SK-N-SH (cell line): Measurements from ENCODE around the gene GNG4.

ENCODE experiments used
- CHD2 ChIP-seq: fragments of 150-350 bp; IDR thresholded peaks from 2 replicates; pipeline ENCODE4 v1.6.1; 2018; ENCODE audit warnings: low read length; ENCODE audit not compliant: partially characterized antibody
- EP300 ChIP-seq, 2 experiments: IDR thresholded peaks; 2 replicates each; pipeline versions ENCODE4 v1.4.0 to v1.6.1; 2012; ENCODE audit warnings: borderline replicate concordance in 1 of 2, low read depth in 1 of 2, low read length in 1 of 2
- EZH2phosphoT487 ChIP-seq: fragments of 200-600 bp; sonication (generic); IDR thresholded peaks from 2 replicates; pipeline ENCODE4 v1.6.1; 2017; ENCODE audit warnings: low read depth, mixed run types, mild to moderate bottlenecking, antibody characterized with exemption, moderate library complexity, borderline replicate concordance
- GATA2 ChIP-seq: sonication (generic); formaldehyde crosslinking; IDR thresholded peaks from 2 replicates; pipeline ENCODE4 v1.5.0; 2020; ENCODE audit warnings: mild to moderate bottlenecking, missing genetic modification reagents
- JUND ChIP-seq: IDR thresholded peaks from 2 replicates; pipeline ENCODE4 v1.4.0; 2012
- NFIC ChIP-seq: IDR thresholded peaks from 2 replicates; pipeline ENCODE4 v1.4.0; 2012; ENCODE audit warnings: borderline replicate concordance
- POLR2AphosphoS5 ChIP-seq: IDR thresholded peaks from 2 replicates; pipeline ENCODE4 v1.6.1; 2012; ENCODE audit warnings: low read depth, low read length
- RAD21 ChIP-seq: IDR thresholded peaks from 2 replicates; pipeline ENCODE4 v1.6.1; 2012; ENCODE audit warnings: mild to moderate bottlenecking, low read length
- REST ChIP-seq: IDR thresholded peaks from 2 replicates; pipeline ENCODE4 v1.6.1; 2012; ENCODE audit warnings: mild to moderate bottlenecking, low read depth, low read length, moderate library complexity
- SIN3A ChIP-seq: IDR thresholded peaks from 2 replicates; pipeline ENCODE4 v1.6.1; 2012; ENCODE audit warnings: low read depth, mild to moderate bottlenecking, low read length, moderate library complexity, borderline replicate concordance
- SMC3 ChIP-seq: IDR thresholded peaks from 2 replicates; pipeline ENCODE4 v1.6.1; 2012; ENCODE audit warnings: low read depth, low read length, improper control_type of control experiment
- USF2 ChIP-seq: fragments of 150-350 bp; IDR thresholded peaks from 2 replicates; pipeline ENCODE4 v1.6.1; 2017; ENCODE audit warnings: antibody characterized with exemption, low read length, low read depth, borderline replicate concordance
- TF ChIP-seq, protein P1 (sequence below): fragments of 200-600 bp; sonication (generic); IDR thresholded peaks from 2 replicates; pipeline ENCODE4 v1.6.1; 2017; ENCODE audit warnings: antibody characterized with exemption, mild to moderate bottlenecking, moderate library complexity

GRCh38 chr1:235671992-235672391 is 22.4 kb upstream of the GNG4 start:
- no peak for TF ChIP-seq SMC3
- TF ChIP-seq POLR2AphosphoS5: no peak
- TF ChIP-seq SIN3A: no peak
- no peak for TF ChIP-seq JUND
- no peak for TF ChIP-seq NFIC
- TF ChIP-seq USF2: no peak
- no peak for TF ChIP-seq EP300 (IDR thresholded peaks at IDR 0.05; ENCODE audit: borderline replicate concordance in 1 of 2, low read depth in 1 of 2, low read length in 1 of 2)
- TF ChIP-seq, protein P1, sequence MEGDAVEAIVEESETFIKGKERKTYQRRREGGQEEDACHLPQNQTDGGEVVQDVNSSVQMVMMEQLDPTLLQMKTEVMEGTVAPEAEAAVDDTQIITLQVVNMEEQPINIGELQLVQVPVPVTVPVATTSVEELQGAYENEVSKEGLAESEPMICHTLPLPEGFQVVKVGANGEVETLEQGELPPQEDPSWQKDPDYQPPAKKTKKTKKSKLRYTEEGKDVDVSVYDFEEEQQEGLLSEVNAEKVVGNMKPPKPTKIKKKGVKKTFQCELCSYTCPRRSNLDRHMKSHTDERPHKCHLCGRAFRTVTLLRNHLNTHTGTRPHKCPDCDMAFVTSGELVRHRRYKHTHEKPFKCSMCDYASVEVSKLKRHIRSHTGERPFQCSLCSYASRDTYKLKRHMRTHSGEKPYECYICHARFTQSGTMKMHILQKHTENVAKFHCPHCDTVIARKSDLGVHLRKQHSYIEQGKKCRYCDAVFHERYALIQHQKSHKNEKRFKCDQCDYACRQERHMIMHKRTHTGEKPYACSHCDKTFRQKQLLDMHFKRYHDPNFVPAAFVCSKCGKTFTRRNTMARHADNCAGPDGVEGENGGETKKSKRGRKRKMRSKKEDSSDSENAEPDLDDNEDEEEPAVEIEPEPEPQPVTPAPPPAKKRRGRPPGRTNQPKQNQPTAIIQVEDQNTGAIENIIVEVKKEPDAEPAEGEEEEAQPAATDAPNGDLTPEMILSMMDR: no peak
- TF ChIP-seq REST: no peak
- TF ChIP-seq EZH2phosphoT487: no peak
- TF ChIP-seq RAD21: no peak
- no peak for TF ChIP-seq GATA2 (CRISPR knock-in tag)
- no peak for TF ChIP-seq CHD2
